Adrenal gland (tissue), 5 donors: Measurements from ENCODE around the gene ROR1.

Source experiments
- CTCF ChIP-seq, 6 experiments: fragments of 450-650 bp in 4 of 6; fragments of 200-600 bp in 2 of 6; sonication (generic) in 1 of 6; IDR thresholded peaks; 1 replicate in 5 of 6; 2 replicates in 1 of 6; pipeline versions ENCODE4 v1.5.1 to v1.8.0; 2016 to 2021; ENCODE audit warnings: antibody characterized with exemption in 6 of 6, mild to moderate bottlenecking in 2 of 6, moderate library complexity in 1 of 6
- POLR2A ChIP-seq, 2 donors: fragments of 450-650 bp; IDR thresholded peaks; one replicate each; pipeline ENCODE4 v1.6.1; 2017; ENCODE audit warnings: antibody characterized with exemption in 2 of 2, mild to moderate bottlenecking in 2 of 2, moderate library complexity in 1 of 2
- donor health status: DM: no; HTN: no; CAD: no.

GRCh38 chr1:63874278-63874880 is 100.6 kb downstream of the ROR1 start:
- TF ChIP-seq CTCF (IDR thresholded peaks at IDR 0.05) (no peak), POLR2A (IDR thresholded peaks at IDR 0.05) (no peak)
